H1 (cell line): ENCODE results near the gene HORMAD2. TPM values are rescaled to one million over a fixed set of nuclear protein-coding genes. Genes with fewer than 3 reads are reported as not detected.

Source experiments
- CTCF ChIA-PET: fragments of 300-600 bp; sonication (Branson Sonifier 250); formaldehyde crosslinking; loops from one replicate; lab custom pipeline; 2021; ENCODE audit not compliant: partially characterized antibody; lab: Charles Lee
- POLR2A ChIA-PET: fragments of 300-600 bp; sonication (Branson Sonifier 250); formaldehyde crosslinking; loops from one replicate; lab custom pipeline; 2021; ENCODE audit warnings: inconsistent platforms; ENCODE audit not compliant: partially characterized antibody; lab: Charles Lee
- DNase-seq, 2 experiments: peaks; one replicate each; pipeline versions ENCODE4 v3.0.0 to v3.0.0-alpha.2; 2010 to 2022; ENCODE audit warnings: low spot score in 2 of 2, low read depth in 1 of 2, mixed read lengths in 1 of 2
- FAIRE-seq: peaks from 2 replicates; lab custom pipeline; 2011; peaks lifted over from hg19 to GRCh38; lab: Jason Lieb, UNC
- H2AFZ ChIP-seq: 2 replicates; pipeline ENCODE4 v1.8.1; 2012; ENCODE audit warnings: low read length, inconsistent platforms
- H2AK5ac ChIP-seq: 2 replicates; pipeline ENCODE4 v1.6.1; 2013; ENCODE audit warnings: low read depth, low read length
- H2BK120ac ChIP-seq: replicated peaks from 2 replicates; pipeline ENCODE3; 2013; ENCODE audit warnings: low read depth, low read length, inconsistent platforms
- H2BK12ac ChIP-seq: 2 replicates; pipeline ENCODE4 v1.6.1; 2013; ENCODE audit warnings: low read depth, low read length
- H2BK15ac ChIP-seq: 2 replicates; pipeline ENCODE4 v1.6.1; 2013; ENCODE audit warnings: low read length
- H2BK20ac ChIP-seq: 2 replicates; pipeline ENCODE4 v1.6.1; 2013; ENCODE audit warnings: low read length
- H2BK5ac ChIP-seq: 2 replicates; pipeline ENCODE4 v1.6.1; 2013; ENCODE audit warnings: low read depth, low read length
- H3K14ac ChIP-seq: 2 replicates; pipeline ENCODE4 v1.6.1; 2013; ENCODE audit warnings: inconsistent platforms; ENCODE audit not compliant: insufficient read length
- H3K18ac ChIP-seq: 2 replicates; pipeline ENCODE4 v1.6.1; 2013; ENCODE audit warnings: low read length; ENCODE audit errors: extremely low read depth
- H3K23ac ChIP-seq: 2 replicates; pipeline ENCODE4 v1.6.1; 2013; ENCODE audit warnings: inconsistent platforms; ENCODE audit not compliant: insufficient read length
- H3K23me2 ChIP-seq: 2 replicates; pipeline ENCODE4 v1.6.1; 2013; ENCODE audit warnings: low read depth, low read length
- H3K27ac ChIP-seq: 2 replicates; pipeline ENCODE4 v1.6.1; 2011; ENCODE audit warnings: low read depth, low read length, inconsistent platforms
- H3K27me3 ChIP-seq, 4 experiments: replicated peaks in 1 of 4; 1 replicate in 1 of 4; 2 replicates in 3 of 4; pipeline versions ENCODE4 v1.6.1 to v1.8.1; 2011 to 2013; ENCODE audit warnings: low read length in 3 of 4, mild to moderate bottlenecking in 3 of 4, inconsistent platforms in 2 of 4, mixed read lengths in 2 of 4, moderate library complexity in 1 of 4; ENCODE audit not compliant: control insufficient read depth in 3 of 4, insufficient read depth in 3 of 4; ENCODE audit errors: extremely low read depth in 1 of 4
- H3K36me3 ChIP-seq, 4 experiments: 2 replicates each; pipeline versions ENCODE4 v1.6.1 to v1.8.1; 2011 to 2013; ENCODE audit warnings: mild to moderate bottlenecking in 4 of 4, low read length in 3 of 4, moderate library complexity in 2 of 4, control low read depth in 1 of 4, inconsistent platforms in 1 of 4; ENCODE audit not compliant: insufficient read depth in 4 of 4, control insufficient read depth in 2 of 4
- H3K4ac ChIP-seq: replicated peaks from 2 replicates; pipeline ENCODE3; 2013; ENCODE audit warnings: low read length, low read depth, mixed read lengths, inconsistent platforms; ENCODE audit not compliant: insufficient read length
- H3K4me1 ChIP-seq, 4 experiments: replicated peaks in 1 of 4; 1 replicate in 1 of 4; 2 replicates in 3 of 4; pipeline versions ENCODE4 v1.6.1 to v1.8.1; 2011 to 2013; ENCODE audit warnings: low read length in 3 of 4, inconsistent platforms in 2 of 4, mixed read lengths in 1 of 4; ENCODE audit not compliant: insufficient read depth in 4 of 4, control insufficient read depth in 3 of 4
- H3K4me2 ChIP-seq, 2 experiments: 2 replicates each; pipeline versions ENCODE4 v1.6.1 to v1.8.1; 2011 to 2013; ENCODE audit warnings: low read depth in 2 of 2, low read length in 2 of 2, control low read depth in 1 of 2, inconsistent platforms in 1 of 2, mild to moderate bottlenecking in 1 of 2; ENCODE audit not compliant: insufficient read depth in 1 of 2
- H3K4me3 ChIP-seq, 4 experiments: fragments of 200-600, 300-600 bp in 1 of 4; sonication (generic), shearing (Covaris generic), sonication (Bioruptor Twin) in 1 of 4; 2 replicates each; pipeline versions ENCODE4 v1.5.1 to v1.8.1; 2011 to 2016; ENCODE audit warnings: low read length in 4 of 4, low read depth in 3 of 4, control low read depth in 2 of 4, inconsistent platforms in 2 of 4, mild to moderate bottlenecking in 2 of 4, mixed read lengths in 1 of 4, moderate library complexity in 1 of 4; ENCODE audit not compliant: insufficient read depth in 2 of 4; ENCODE audit errors: extremely low read depth in 1 of 4
- H3K56ac ChIP-seq: replicated peaks from 2 replicates; pipeline ENCODE3; 2013; ENCODE audit warnings: low read depth, mild to moderate bottlenecking, mixed read lengths, low read length, inconsistent platforms; ENCODE audit not compliant: insufficient read length
- H3K79me1 ChIP-seq: 2 replicates; pipeline ENCODE4 v1.6.1; 2013; ENCODE audit warnings: low read depth, low read length, control low read depth
- H3K79me2 ChIP-seq, 2 experiments: 2 replicates each; pipeline versions ENCODE4 v1.6.1 to v1.8.1; 2012 to 2013; ENCODE audit warnings: low read length in 2 of 2, mild to moderate bottlenecking in 2 of 2, inconsistent platforms in 1 of 2; ENCODE audit not compliant: insufficient read depth in 2 of 2, control insufficient read depth in 1 of 2
- H3K9ac ChIP-seq, 4 experiments: replicated peaks in 1 of 4; 1 replicate in 1 of 4; 2 replicates in 3 of 4; pipeline versions ENCODE4 v1.6.1 to v1.8.1; 2011 to 2013; ENCODE audit warnings: low read depth in 3 of 4, low read length in 3 of 4, control low read depth in 2 of 4, mild to moderate bottlenecking in 2 of 4, moderate library complexity in 2 of 4, inconsistent platforms in 1 of 4; ENCODE audit errors: extremely low read depth in 1 of 4
- H3K9me3 ChIP-seq, 2 experiments: 2 replicates each; pipeline versions ENCODE4 v1.6.1 to v1.8.1; 2012 to 2013; ENCODE audit warnings: mild to moderate bottlenecking in 2 of 2, moderate library complexity in 2 of 2, control low read depth in 1 of 2, inconsistent platforms in 1 of 2, low read depth in 1 of 2, low read length in 1 of 2, mixed read lengths in 1 of 2; ENCODE audit not compliant: insufficient read depth in 2 of 2
- H4K20me1 ChIP-seq, 2 experiments: replicated peaks in 1 of 2; 2 replicates each; pipeline versions ENCODE3 to v1.8.1; 2011 to 2013; ENCODE audit warnings: inconsistent platforms in 2 of 2, low read length in 2 of 2, mild to moderate bottlenecking in 1 of 2; ENCODE audit not compliant: insufficient read depth in 2 of 2, control insufficient read depth in 1 of 2
- H4K5ac ChIP-seq: 2 replicates; pipeline ENCODE4 v1.6.1; 2013; ENCODE audit warnings: low read length, low read depth, mixed read lengths, inconsistent platforms; ENCODE audit not compliant: insufficient read length
- H4K8ac ChIP-seq: 2 replicates; pipeline ENCODE4 v1.8.0; 2013; ENCODE audit warnings: mild to moderate bottlenecking, moderate library complexity, low read length, inconsistent platforms; ENCODE audit not compliant: insufficient read depth; ENCODE audit errors: extremely low read depth
- H4K91ac ChIP-seq: replicated peaks from 2 replicates; pipeline ENCODE3; 2013; ENCODE audit warnings: low read length, mixed read lengths, inconsistent platforms; ENCODE audit not compliant: insufficient read length
- BRCA1 ChIP-seq: IDR thresholded peaks from 2 replicates; pipeline ENCODE4 v1.6.1; 2012; ENCODE audit warnings: low read depth, low read length, improper control_type of control experiment
- CBX5 ChIP-seq: fragments of 300-800, 300-1000 bp; sonication (generic); IDR thresholded peaks from 2 replicates; pipeline ENCODE4 v1.7.1; 2016; ENCODE audit warnings: antibody characterized with exemption, low read length, low read depth
- CEBPB ChIP-seq: IDR thresholded peaks from 2 replicates; pipeline ENCODE4 v1.6.1; 2012; ENCODE audit warnings: low read depth, low read length
- E2F6 ChIP-seq: IDR thresholded peaks from 2 replicates; pipeline ENCODE4 v1.6.1; 2012; ENCODE audit warnings: inconsistent platforms
- GTF2F1 ChIP-seq: IDR thresholded peaks from 2 replicates; pipeline ENCODE4 v1.6.1; 2012; ENCODE audit warnings: low read depth, low read length, improper control_type of control experiment, borderline replicate concordance
- MAX ChIP-seq: IDR thresholded peaks from 2 replicates; pipeline ENCODE4 v1.6.1; 2012; ENCODE audit warnings: inconsistent platforms
- RAD21 ChIP-seq, 2 experiments: IDR thresholded peaks in 1 of 2; conservative IDR thresholded peaks in 1 of 2; 2 replicates each; pipeline ENCODE4 v1.6.1; 2011; ENCODE audit warnings: low read depth in 2 of 2, low read length in 2 of 2, improper control_type of control experiment in 1 of 2, inconsistent platforms in 1 of 2, mild to moderate bottlenecking in 1 of 2, moderate library complexity in 1 of 2
- RBBP5 ChIP-seq: IDR thresholded peaks from 2 replicates; pipeline ENCODE4 v1.7.1; 2012; ENCODE audit warnings: low read depth, mild to moderate bottlenecking, inconsistent platforms, low read length, moderate library complexity, borderline replicate concordance
- SAP30 ChIP-seq: fragments of 300-600 bp; sonication (generic); IDR thresholded peaks from 2 replicates; pipeline ENCODE4 v1.7.1; 2012; ENCODE audit warnings: low read length, moderate library complexity, mild to moderate bottlenecking, inconsistent platforms; ENCODE audit not compliant: insufficient read depth, insufficient replicate concordance
- SP4 ChIP-seq: IDR thresholded peaks from 2 replicates; pipeline ENCODE4 v1.6.1; 2012; ENCODE audit warnings: low read length, inconsistent platforms
- SRF ChIP-seq: IDR thresholded peaks from 2 replicates; pipeline ENCODE4 v1.6.1; 2011; ENCODE audit warnings: mild to moderate bottlenecking, low read depth, low read length, moderate library complexity
- WGBS, 2 experiments: shearing (Covaris generic) in 1 of 2; methylation state at CpG; one replicate each; pipeline versions ENCODE4 v1.1.6 to v1.1.7; 2013 to 2015; ENCODE audit warnings: low lambda C conversion rate in 2 of 2, mixed read lengths in 2 of 2, inconsistent platforms in 1 of 2, low coverage in 1 of 2, missing lambda C conversion rate in 1 of 2; ENCODE audit not compliant: insufficient replicate concordance in 2 of 2, insufficient coverage in 1 of 2, insufficient read length in 1 of 2; ENCODE audit errors: extremely low coverage in 1 of 2, missing lambda C conversion rate in 1 of 2; 5-methylcytosine and 5-hydroxymethylcytosine counted together
- polyA plus RNA-seq, 7 experiments: library from polyadenylated mRNA; depleted of rRNA in 3 of 7; stranded (reverse) in 5 of 7; unstranded in 2 of 7; fragments of >200 nt in 5 of 7; fragments of 200-250 nt in 2 of 7; gene quantifications; 1 replicate in 5 of 7; 2 replicates in 1 of 7; 4 replicates in 1 of 7; pipeline versions ENCODE4 v1.2.1 to v1.2.3, GENCODE V29; 2011 to 2013; ENCODE audit warnings: missing spikeins in 2 of 7, mixed read lengths in 2 of 7
- total RNA-seq: library from RNA; stranded (reverse); fragmentation: NEBNext Ultra II Directional; extraction: Animal tissue kit (Norgen Biotek cat#: 25700); gene quantifications from 2 replicates; pipeline ENCODE4 v1.2.1, GENCODE V29; 2021

Gene HORMAD2
- total and polyA plus RNA-seq, 2 of the 8 experiments (the other 6 are each of a cell fraction or from before 2014, with no cell fraction given), result 0.03 TPM; not detected in 1

- Histone ChIP-seq H3K79me2 (peaks cover 0 to 3% of the 10 kb centered on the region in 2 experiments; a peak in 2 of 4 replicates), H4K8ac (no peak overlapping the region), H2BK20ac (no peak overlapping the region), H3K23me2 (no peaks in the 10 kb centered on the region), H3K79me1 (no peaks in the 10 kb centered on the region), H3K56ac (no peak overlapping the region), H3K9me3 (no peaks in the 10 kb centered on the region), H3K18ac (no peak overlapping the region), H3K4me3 (no peak overlapping the region), H2BK12ac (peak overlapping the region; percentile 1; the same call in 1 of the 2 replicates), H3K14ac (no peak overlapping the region), H2AFZ (no peak overlapping the region), H4K91ac (peak overlapping the region; percentile 14), H3K4me1 (peaks cover 0 to 9% (median 2%) of the 10 kb centered on the region in 4 experiments; a peak in 5 of 7 replicates), H3K27ac (no peak overlapping the region), H3K27me3 (no peaks in the 10 kb centered on the region; a peak in 1 of 7 replicates), H2AK5ac (peak overlapping the region; percentile 96), H3K4me2 (no peak overlapping the region), H3K4ac (no peak overlapping the region), H4K20me1 (no peaks in the 10 kb centered on the region), H3K36me3 (no peaks in the 10 kb centered on the region), H2BK120ac (no peak overlapping the region), H3K9ac (no peak overlapping the region), H4K5ac (no peak overlapping the region), H2BK5ac (no peak overlapping the region), H3K23ac (no peak overlapping the region), H2BK15ac (no peak overlapping the region)
- 91% methylated on average over 7 of the region's 7 CpGs; no CpG with 5 or more reads in 1 of the 2 experiments for whole genome bisulfite sequencing, 2 experiments
- POLR2A ChIA-PET, result interaction anchor here (0.7 to 2.4 kb wide), 3 partner anchors 8 to 86 kb away, joined by 3 to 7 read pairs (median 5); no protein-coding TSS in a partner anchor
- no peak for DNase-seq
- no peak for FAIRE-seq
- CTCF ChIA-PET, result interaction anchor here (0.9 to 3.9 kb wide), 3 partner anchors 14 to 115 kb away, joined by 3 to 13 read pairs (median 4); no protein-coding TSS in a partner anchor
- TF ChIP-seq BRCA1 (no peak), SRF (no peak), RBBP5 (no peak), E2F6 (no peak), GTF2F1 (no peak), CEBPB (no peak), SAP30 (no peak), RAD21 (IDR thresholded peaks at IDR 0.05 in 1 of 2, conservative IDR thresholded peaks at IDR 0.05 in 1 of 2; ENCODE audit: low read depth in 2 of 2, low read length in 2 of 2) (no peak), CBX5 (no peak), SP4 (no peak), MAX (no peak)
Observed at GRCh38 chr22:30204015-30204741, 123.9 kb downstream of the HORMAD2 start.
